HG02970 (cell line): ENCODE data around the gene RNF175.

ENCODE experiments used
- ATAC-seq: cut with Tn5 transposase; IDR thresholded peaks from one replicate; pipeline ENCODE4 v1.9.1; 2021; ENCODE audit warnings: mild to moderate bottlenecking, moderate library complexity, moderate number of reproducible peaks; ENCODE audit not compliant: unreplicated experiment, low FRiP score

RNF175 gene

GRCh38 chr4:153785910-153786721, 26.3 kb upstream of the RNF175 start:
- ATAC-seq: no peak

GRCh38 chr4:153784166-153784699, 24.4 kb upstream of the RNF175 start:
- ATAC-seq: no peak

GRCh38 chr4:153782581-153782980, 22.8 kb upstream of the RNF175 start:
- no peak for ATAC-seq

GRCh38 chr4:153781717-153782416, 22.0 kb upstream of the RNF175 start:
- ATAC-seq: no peak

GRCh38 chr4:153781280-153781679, 21.5 kb upstream of the RNF175 start:
- ATAC-seq: no peak

- ATAC-seq: no peak
Observed at GRCh38 chr4:153780876-153781275, 21.1 kb upstream of the RNF175 start.

- ATAC-seq: no peak
Observed at GRCh38 chr4:153780221-153780620, 20.4 kb upstream of the RNF175 start.

- no peak for ATAC-seq
Observed at GRCh38 chr4:153778383-153778782, 18.6 kb upstream of the RNF175 start.

GRCh38 chr4:153777421-153777820, 17.6 kb upstream of the RNF175 start:
- ATAC-seq: no peak

GRCh38 chr4:153776601-153777000, 16.8 kb upstream of the RNF175 start:
- no peak for ATAC-seq

GRCh38 chr4:153773236-153773690, 13.4 kb upstream of the RNF175 start:
- no peak for ATAC-seq

GRCh38 chr4:153771046-153771445, 11.2 kb upstream of the RNF175 start:
- no peak for ATAC-seq

- ATAC-seq: no peak
Observed at GRCh38 chr4:153766758-153767157, 6.9 kb upstream of the RNF175 start.

GRCh38 chr4:153765894-153766293, 6.1 kb upstream of the RNF175 start:
- ATAC-seq: no peak

GRCh38 chr4:153764601-153765368, 5.0 kb upstream of the RNF175 start:
- no peak for ATAC-seq

GRCh38 chr4:153763404-153763803, 3.6 kb upstream of the RNF175 start:
- no peak for ATAC-seq

GRCh38 chr4:153758688-153759406, 977 bp downstream of the RNF175 start:
- no peak for ATAC-seq

- no peak for ATAC-seq
Observed at GRCh38 chr4:153758136-153758535, 1.7 kb downstream of the RNF175 start.

- no peak for ATAC-seq
Observed at GRCh38 chr4:153757407-153757806, 2.4 kb downstream of the RNF175 start.

- no peak for ATAC-seq
Observed at GRCh38 chr4:153755186-153755585, 4.6 kb downstream of the RNF175 start.
